Stimulated activated CD8-positive, alpha-beta memory T cell treated with anti-CD3 and anti-CD28 coated beads, Interleukin-7, amount 100 ng/mL, for 4 hours (primary cell): Measurements from ENCODE around the gene PTPA.
A peak's percentile ranks its signal among the peaks of the same experiment; 100 is the strongest.
"Not testable (repeated sequence)": the region's sequence is repeated elsewhere in the genome, so short reads cannot be mapped to it uniquely, and the experiment has no call there.

Experiments
- DNase-seq, 2 donors: peaks; one replicate each; pipeline ENCODE4 v3.0.0-alpha.2; 2020; ENCODE audit warnings: low read depth in 2 of 2

PTPA gene

DNA sequence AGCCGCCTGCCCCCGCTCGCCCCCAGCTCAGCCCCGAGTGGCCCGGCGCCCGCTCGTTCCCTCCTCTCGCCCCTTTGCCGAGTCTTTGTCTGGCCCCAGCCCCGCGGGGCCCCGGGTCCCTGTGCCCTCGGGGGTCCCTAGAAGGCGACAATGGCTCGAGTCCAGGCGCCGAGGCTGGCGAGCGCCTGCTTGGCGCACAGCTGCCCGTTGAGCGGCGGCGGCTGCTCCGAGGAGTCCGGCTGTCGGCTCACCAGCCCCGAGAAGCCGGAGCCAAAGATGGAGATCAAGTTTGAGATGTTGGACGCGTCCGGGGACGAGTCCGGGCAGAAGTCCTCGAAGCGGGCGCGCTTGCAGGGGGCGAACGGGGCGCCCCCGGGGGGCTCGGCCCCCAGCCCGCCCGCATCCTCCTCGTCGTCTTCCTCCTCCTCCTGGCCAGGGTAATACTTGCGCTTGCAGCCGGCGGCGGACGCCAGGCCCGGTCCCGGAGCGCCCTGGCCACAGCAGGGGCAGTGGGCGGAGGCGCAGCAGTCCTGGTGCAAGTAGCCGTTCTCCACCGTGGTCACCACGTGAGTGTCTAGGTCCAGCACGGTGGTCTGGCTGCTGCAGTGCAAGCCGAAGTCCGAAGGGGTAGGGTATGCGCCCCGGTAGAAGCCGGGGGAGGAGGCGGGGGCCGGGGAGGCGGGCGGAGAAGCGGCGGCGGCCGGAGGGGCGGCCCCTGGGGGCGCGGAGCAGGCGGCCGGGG is 65.7 kb downstream of the PTPA start:
- DNase-seq, result peak in 1 of 2 donors; percentile 7

DNA sequence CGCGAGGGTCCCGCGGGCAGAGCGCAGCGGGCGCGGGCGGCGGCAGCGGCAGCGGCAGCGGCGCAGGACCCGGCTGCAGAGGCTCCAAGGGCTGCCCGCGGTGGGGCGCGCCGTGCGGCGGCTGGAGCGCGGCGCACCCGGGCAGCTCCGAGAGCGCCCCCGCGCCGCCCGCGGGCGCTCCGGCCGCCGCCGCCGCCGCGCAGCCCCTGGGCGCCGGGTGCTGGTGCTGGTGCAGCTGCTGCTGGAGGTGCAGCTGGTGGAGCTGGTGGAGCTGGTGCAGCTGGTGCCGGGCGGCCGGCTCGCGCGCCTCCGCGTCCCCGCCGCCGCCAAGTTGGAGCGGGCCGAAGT is 66.2 kb downstream of the PTPA start:
- DNase-seq, result no peak

DNA sequence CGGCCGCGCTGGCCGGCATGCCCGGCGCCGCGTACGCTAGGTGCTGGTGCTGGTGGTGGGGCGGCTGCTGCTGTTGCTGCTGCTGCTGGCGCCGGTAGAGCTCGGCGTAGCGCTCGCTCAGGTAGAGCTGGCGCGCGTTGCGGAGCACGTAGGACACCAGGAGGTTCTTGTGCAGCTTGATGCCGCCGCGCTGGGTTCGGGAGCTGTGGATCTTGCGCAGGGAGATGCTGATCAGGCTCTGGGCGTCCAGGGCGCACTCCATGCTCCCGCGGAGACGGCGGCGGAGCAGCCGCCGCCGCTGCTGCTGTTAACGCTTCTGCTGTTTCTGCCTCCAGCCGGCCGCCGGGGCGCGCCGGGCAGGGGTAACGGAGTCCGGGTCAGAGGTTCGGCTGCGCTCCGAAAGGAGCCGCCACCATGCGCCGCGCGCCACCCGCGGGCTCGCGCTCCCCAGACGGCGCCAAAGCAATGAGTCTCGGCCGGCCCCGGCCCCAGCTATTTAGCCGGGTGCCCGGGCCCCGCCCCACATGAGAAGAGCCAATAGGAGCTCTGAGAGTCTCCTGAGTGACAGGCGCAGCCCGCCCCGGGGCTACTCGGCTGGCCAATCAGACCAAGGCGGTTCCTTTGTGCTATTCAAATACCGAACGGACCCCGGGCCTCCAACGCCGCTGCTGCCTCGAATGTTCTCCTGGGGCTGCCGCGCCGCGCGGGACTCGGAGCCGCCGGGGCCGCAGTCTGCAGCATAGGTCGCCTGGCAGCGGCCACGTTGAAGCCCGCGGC is 66.8 kb downstream of the PTPA start, which contains the start of gene IER5L:
Gene IER5L, minus strand, starts transcription at position 471 of the 777 bp plus-strand sequence. Its CDS starts 209 bp downstream, at position 262.
- DNase-seq, result peak; percentile 88 to 90

DNA sequence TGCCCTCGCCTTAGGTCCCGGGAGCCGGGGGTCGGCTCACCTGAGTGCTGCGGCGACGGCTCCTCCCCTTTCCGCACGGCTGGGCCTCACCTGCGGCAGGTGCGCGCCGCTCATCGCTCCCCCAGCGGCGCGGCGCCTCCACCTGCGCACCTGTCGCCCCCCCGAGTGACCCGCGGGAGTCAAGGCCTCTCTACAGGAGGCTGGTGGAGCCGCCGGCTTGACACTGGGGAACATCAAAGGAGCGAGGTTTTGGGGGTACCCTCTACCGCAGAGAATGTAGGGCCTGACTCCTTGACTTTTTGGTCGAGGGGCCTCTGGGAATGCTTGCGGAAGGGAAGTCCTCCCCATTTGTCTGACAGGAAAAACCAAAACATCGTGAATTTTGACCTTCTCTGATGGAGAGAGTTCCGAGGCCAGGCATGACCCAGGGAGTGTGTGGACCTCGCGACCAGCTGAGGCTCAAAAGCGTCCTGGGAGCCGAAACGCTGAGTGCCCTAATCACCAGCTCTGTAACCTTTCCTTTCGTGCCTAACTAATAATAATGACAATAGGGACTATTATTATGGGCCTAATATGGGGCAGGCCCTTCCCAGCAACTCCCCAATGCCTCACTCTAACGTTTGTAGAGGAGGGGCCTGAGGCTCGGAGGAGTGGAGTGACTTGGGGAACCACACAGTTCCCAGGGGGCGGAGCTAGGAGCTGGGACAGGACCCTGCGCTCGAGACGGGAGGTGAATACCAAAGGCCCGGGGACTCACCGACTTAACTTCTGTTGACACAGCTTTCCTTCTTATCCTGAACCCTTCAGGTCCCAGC is 67.6 kb downstream of the PTPA start:
- DNase-seq, result no peak

DNA sequence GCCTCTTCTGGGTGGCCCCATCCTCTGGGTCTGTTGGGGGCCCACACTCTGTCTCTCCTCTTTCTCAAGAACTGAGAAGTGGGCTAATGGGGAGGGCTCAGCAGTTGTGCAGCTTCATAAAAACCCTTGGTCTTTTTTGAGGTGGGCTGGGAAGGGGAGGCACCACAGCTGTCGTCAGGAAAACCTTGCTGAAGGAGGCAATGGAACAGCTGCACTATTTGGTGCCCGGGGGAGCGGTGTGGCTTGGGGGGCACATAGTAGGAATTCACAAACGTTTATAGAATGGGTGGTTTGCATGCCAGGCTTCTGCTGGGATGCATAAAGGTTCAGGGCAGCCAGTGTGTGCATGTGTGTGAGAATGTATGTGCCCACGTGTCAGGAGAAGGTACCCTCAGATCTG is 70.0 kb downstream of the PTPA start:
- no peak for DNase-seq

DNA sequence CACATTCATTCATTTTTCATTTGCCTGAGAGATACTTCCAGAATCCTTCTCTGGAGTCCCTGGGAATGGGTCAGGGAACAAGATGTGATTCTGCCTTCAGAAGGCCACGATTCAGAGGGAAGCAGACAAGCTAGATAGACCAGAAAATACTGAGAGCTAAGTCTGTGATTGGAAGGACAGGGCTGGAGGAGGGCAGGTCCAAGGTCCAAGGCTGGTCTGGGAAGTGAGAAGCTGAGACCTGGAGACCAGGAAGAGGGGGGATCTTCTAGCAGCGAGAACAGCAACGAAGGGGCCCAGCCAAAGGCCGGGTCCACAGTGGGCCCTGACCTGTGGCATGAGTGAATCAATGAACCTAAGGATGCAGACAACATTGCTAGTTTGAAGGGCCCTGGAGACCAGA is 70.9 kb downstream of the PTPA start:
- no peak for DNase-seq

DNA sequence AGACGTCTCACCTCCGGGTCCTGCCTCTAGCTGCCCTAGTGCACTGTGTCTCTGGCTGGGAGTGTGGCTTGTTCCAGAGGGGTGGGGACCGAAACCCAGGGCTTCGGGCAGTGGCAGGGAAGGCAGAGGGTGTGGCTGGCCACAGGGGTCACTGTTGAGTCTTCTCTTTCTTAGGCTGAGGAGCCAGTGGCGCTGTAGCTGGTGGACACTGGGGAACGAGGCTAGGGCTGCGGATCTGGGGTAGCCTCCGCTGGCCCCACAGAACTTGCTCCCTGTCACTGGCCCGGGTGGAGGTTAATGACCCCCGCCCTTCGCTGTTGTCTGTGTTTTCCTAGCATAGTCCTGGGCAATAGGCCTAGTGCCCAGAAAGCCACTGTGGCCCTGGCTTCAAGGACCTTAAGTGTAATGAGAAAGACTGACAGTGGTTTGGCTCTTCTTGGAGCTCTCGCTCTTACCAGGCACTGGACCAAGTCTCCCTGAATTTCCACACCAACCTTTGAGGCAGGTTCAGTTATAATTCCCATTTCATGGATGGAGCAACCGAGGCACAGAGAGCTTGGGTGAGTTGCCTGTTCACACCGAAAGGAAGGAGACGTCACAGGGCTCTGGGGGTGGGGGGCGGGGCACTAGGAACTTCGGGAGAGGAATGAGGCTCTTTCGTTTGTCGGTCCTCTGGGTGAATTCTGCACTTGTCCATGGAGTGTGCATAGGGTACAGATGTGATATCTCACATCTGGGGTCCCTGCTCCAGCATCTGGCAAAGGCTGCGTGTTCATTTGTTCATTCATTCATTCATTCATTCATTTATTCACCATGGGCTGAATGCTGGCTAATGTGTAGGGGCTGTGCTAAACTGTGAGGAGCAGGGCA is 71.6 kb downstream of the PTPA start:
- no peak for DNase-seq

DNA sequence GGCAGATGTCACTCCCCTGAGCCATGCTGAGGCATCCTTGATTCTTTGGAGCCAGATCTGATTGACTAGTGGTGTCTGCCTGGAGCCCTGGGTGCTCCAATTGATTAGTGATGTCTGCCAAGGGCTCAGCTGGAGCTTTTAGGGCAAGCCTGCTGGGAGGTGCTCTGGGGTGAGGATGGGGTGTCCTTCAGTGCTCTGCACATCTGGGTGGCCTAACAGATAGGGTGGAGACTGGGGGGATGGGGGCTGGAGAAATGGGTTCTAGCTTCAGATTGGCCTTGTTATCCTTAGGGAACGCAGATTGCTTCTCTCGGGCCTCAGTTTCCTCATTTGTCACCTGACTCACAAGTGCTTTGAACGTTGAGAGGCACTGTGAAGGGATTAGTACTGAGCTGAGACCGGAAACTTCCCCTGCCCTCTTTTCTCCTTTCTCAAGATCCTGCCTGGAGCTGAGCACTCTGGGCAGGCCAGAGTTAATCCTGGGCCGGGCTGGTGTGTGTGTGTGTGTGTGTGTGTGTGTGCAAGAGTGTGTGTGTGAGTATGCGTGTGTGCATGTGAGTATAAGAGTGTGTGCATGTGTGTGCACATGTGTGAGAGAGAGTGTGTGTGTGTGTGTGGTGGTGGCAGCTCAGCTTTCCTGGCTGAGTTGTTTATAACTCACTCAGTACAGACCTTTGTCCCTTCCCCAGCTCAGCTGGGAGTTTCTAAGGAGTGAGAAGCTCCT is 72.4 kb downstream of the PTPA start:
- DNase-seq, result no peak

DNA sequence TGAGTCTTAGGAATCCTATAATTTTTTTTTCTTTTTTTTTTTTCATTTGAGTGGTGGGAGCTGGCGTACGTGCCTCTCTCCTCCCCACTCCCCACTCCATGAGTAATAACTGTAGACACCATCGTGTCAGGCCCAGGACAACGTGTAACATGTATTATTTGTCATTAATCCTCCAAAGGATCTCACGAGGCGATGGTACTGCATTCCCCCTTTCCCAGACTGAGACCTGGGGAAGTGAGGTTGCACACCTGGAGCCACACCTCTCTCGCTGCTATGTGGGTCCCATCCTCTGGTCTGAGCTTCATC is 73.0 kb downstream of the PTPA start:
- DNase-seq, result no peak

DNA sequence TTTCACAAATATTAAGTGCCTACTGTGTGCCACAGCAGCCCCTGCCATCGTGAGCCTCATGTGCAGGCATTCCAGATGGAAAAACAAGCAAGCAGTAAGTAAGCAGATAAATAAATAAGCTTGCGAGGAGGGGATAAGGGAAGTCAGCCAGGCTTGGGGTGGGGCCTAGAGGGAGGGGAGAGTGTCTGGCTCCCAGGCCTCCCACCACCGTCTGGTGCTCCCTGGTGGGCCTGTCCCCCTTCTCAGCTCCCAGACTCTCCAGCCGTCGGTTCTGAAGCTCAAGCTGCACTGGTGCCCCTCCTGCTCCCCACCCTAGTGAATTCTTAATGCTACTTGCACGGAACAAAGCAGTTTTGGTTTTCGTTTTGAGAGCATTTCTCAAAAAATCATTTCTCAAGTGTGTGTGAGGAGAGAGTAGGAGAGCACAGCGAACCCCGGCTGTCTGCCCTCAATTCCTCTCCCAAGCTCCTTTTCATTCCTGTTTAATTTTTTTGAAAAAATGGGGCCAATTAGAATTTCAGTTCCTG is 73.4 kb downstream of the PTPA start:
- DNase-seq, result no peak

DNA sequence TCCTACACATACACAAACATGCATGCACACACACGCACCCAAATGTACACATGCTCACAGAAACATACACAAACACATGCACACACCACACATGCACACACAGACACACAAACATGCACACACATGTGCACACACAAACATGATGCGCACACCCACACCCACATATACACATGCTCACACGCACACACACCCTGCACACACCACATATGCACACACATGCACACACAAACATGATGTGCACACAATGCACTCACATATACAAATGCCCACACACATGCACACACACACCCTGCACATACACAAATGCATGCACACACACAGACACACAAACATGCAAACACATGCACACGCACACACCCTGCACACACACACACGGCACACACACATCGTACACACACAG is 74.2 kb downstream of the PTPA start:
- no peak for DNase-seq

DNA sequence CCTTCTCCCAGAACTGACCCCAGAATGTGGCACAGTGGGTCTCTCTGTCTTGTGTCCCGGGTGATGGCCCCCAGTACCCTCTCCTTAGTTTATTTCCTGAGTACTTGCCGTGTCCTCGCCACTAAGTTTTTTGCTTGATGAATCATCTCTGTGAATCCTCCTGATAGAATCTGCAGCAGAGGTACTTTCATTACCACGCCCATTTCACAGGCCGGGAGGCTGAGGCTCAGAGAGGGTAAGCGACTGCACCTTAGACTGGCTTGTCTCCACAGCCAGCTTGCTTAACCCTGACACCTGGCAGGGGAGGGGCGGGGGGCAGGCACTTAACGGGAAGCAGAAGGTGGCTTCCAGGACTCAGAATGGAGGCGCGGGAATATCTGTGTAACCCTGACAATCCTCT is 74.8 kb downstream of the PTPA start:
- no peak for DNase-seq

DNA sequence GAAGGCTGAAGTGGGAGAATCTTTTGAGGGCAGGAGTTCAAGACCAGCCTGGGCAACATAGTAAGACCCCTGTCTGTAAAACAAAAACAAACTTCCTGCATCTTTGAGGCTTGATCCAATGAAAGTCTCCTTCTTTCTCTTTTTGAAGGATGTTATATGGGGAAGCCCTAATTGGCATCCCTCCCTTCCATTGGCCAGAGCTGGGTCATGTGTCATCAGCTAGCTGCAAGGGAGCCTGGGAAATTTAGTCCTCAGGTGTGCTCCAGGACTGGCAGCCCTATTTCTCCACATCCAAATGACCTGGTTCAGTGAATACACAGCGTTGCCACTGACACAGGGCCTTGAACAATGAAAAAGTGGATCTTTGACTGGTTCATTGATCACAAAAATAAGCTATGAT is 75.8 kb downstream of the PTPA start:
- DNase-seq, result no peak

DNA sequence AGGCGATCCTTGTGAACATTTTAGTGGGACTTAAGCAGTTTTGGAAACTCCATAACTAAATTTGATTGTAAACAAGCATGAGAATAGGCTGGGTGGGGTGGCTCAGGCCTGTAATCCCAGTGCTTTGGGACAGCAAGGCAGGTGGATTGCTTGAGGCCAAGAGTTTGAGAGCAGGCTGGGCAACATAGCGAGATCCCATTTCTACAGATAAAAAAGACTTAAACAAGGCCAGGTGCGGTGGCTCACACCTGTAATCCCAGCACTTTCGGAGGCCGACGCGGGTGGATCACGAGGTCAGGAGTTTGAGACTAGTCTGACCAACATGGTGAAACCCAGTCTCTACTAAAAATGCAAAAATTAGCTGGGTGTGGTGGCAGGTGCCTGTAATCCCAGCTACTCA is 78.8 kb downstream of the PTPA start:
- not testable (repeated sequence) for DNase-seq

DNA sequence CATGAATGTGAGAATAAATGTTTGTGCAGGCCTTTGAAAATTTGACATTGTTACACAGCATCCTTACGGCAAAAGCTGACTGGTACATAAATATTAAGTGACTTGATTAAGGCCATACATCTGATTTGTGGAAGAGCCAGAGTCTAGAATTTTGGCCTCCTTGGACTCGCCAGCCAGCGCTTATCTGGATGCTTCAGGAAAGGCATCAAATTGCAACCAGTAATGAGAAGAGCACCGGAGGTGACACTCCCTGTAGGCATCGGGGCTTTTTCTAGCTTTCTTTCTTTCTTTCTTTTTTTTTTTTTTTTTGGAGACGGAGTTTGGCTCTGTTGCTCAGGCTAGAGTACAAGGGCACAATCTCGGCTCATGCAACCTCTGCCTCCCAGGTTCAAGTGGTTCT is 80.0 kb downstream of the PTPA start:
- DNase-seq, result no peak

DNA sequence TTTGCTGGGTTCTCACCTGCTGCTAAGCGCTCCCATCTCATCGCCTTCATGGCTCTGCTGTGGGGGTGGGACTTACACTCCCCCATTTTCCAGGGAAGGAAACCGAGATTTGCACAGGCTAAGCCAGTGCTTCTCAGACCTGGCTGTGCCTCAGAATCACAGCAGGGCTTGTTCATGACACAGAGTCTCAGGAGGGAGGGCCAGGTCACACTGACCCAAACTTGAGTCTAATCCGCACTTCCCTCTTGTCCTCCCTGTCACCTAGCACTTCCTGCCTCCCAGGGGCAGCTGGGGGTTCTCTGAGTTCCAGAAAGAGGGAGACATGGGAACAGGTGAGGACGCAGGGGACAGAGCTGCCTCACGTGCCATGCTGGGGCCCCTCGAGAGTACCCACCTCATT is 82.4 kb downstream of the PTPA start:
- DNase-seq, result no peak

DNA sequence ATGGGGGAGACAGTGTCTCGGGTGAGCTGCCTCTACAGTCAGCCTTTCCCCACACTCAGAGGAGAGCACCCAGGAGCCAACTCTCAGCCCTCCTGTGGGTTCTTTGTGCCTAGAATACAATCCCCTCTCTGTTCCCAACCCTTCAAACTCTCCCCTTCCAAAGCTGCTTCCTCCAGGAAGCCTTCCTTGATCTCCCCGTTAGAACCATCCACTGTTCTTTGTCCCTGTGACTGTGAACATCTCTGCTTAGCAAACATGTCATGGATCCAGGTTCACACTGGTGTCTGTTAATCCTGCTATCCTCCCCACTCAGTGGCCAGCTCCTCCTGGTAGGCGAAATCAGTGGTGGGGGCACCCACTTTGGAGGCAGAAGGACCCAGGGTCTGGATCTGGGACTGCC is 83.0 kb downstream of the PTPA start:
- DNase-seq, result no peak

DNA sequence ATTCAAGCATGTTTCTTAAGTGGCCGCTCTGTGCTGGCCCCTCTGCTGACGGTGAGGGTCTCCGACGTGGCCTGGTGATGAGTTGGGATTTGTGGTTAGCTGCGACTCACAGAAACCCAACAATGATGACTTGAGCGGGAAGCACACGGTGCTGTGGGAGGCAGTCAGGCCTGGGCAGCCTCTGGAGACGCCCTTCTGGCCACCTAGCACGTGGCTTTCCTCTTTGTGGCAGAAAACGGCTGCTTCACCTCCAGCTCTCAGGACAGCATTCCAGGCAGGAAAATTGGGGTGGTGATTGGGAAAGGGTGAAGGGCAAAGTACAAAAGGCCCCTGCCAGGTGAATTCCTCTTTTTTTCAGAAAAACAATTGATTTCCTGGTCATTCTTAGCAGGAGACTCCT is 84.4 kb downstream of the PTPA start:
- no peak for DNase-seq

DNA sequence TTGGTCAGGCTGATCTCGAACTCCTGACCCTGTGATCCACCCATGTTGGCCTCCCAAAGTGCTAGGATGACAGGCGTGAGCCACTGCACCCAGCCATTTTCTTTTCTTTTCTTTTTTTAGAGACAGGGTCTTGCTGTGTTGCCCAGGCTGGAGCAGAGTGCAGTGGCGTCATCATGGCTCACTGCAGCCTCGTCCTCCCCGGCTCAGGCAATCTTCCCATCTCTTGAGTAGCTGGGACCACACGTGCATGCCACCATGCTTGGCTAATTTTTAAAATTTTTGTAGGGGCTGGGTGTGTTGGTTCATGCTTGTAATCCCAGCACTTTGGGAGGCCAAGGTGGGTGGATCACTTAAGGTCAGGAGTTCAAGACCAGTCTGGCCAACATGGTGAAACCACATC is 85.8 kb downstream of the PTPA start:
- not testable (repeated sequence) for DNase-seq

DNA sequence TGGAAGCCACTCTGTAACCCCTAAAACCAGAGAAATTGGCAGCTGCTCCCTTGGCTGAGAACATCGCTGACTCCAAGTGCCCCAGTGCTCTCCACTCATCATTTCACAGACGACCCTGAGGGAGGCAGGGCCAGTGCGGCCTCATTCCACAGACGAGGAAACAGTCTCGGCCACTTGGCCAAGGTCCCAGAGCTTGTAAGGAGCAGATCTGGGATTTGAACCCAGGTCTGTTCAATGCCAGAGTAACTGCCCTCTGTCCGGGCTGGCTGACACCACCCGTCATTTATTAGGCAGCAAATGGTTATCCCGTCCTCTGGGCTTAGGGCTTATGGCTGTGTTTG is 86.7 kb downstream of the PTPA start:
- no peak for DNase-seq
